AG04449 (cell line): ENCODE measurements around the gene LIMA1.
"Not testable (repeated sequence)": the region's sequence is repeated elsewhere in the genome, so short reads cannot be mapped to it uniquely, and the experiment has no call there.

Experiments used
- CTCF ChIA-PET: fragments of 350-600 bp; formaldehyde crosslinking; extraction: SDS; loops from one replicate; lab custom pipeline; 2021; ENCODE audit warnings: antibody characterized with exemption; lab: Yijun Ruan, JAX
- POLR2A ChIA-PET: fragments of 400-600, 350-600 bp; formaldehyde crosslinking; extraction: SDS; loops from one replicate; lab custom pipeline; 2020; ENCODE audit warnings: antibody characterized with exemption, inconsistent platforms; lab: Yijun Ruan, JAX
- DNase-seq: peaks from one replicate; pipeline ENCODE4 v3.0.0-alpha.2; 2010; ENCODE audit warnings: low read depth, low spot score
- H3K4me3 ChIP-seq: 2 replicates; pipeline ENCODE4 v1.5.1; 2011; ENCODE audit warnings: low read depth, mild to moderate bottlenecking, control low read depth, low read length
- CTCF ChIP-seq: IDR thresholded peaks from one replicate; pipeline ENCODE4 v1.5.1; 2011; ENCODE audit warnings: mild to moderate bottlenecking, moderate library complexity, low read length, control low read depth, inconsistent platforms; ENCODE audit not compliant: insufficient read depth; ENCODE audit errors: missing control alignments

Gene LIMA1

GRCh38 chr12:50151047-50151687 lies 132.2 kb downstream of the LIMA1 start:
- TF ChIP-seq CTCF: no peak
- ChIA-PET POLR2A (no interaction called here), CTCF (interaction anchor here (0.6 to 4.5 kb wide), 2 partner anchors 25 to 160 kb away, joined by 3 to 23 read pairs; no protein-coding TSS in a partner anchor)
- DNase-seq: no peak
- no peak overlapping the region for H3K4me3 ChIP-seq

GRCh38 chr12:50149311-50149710 lies 134.0 kb downstream of the LIMA1 start:
- DNase-seq: no peak
- TF ChIP-seq CTCF: no peak
- CTCF ChIA-PET: interaction anchor here (1.0 to 1.4 kb wide), 2 partner anchors 37 to 61 kb away, joined by 3 to 4 read pairs; partner anchors contain the start of gene COX14
- no peak overlapping the region for H3K4me3 ChIP-seq
- POLR2A ChIA-PET: interaction anchor here (0.8 kb wide), 1 partner anchor 134 kb away, joined by 3 read pairs; the partner anchor contains the start of gene LIMA1

- not testable (repeated sequence) for DNase-seq, H3K4me3 ChIP-seq
- CTCF ChIA-PET: interaction anchor here (0.8 to 1.0 kb wide), 2 partner anchors 9 to 167 kb away, joined by 3 to 4 read pairs; no protein-coding TSS in a partner anchor
- POLR2A ChIA-PET: interaction anchor here (1.0 kb wide), 1 partner anchor 19 kb away, joined by 3 read pairs; the partner anchor contains the start of gene CERS5
Observed at GRCh38 chr12:50148011-50148410, 135.3 kb downstream of the LIMA1 start.

DNA sequence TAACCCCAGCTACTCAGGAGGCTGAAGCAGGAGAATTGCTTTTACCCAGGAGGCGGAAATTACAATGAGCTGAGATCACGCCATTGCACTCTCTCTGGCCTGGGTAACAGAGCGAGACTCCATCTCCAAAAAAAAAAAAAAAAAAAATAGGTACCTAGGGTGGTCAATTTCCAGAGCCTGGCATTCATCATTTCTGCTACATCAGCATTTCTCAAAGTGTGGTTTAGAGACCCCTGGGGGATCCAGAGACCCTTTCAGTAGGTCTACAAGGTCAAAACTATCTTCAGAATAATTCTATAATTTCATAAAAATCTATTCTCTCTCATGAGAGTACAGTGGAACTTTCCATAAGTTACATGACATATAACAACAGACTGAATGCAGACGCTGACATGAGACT lies 136.0 kb downstream of the LIMA1 start:
- no peak for TF ChIP-seq CTCF
- H3K4me3 ChIP-seq: no peak overlapping the region
- ChIA-PET CTCF (interaction anchor here (1.0 to 2.6 kb wide), 3 partner anchors 9 to 36 kb away, joined by 4 to 19 read pairs (median 7); partner anchors contain the start of gene COX14), POLR2A (no interaction called here)
- DNase-seq: no peak

DNA sequence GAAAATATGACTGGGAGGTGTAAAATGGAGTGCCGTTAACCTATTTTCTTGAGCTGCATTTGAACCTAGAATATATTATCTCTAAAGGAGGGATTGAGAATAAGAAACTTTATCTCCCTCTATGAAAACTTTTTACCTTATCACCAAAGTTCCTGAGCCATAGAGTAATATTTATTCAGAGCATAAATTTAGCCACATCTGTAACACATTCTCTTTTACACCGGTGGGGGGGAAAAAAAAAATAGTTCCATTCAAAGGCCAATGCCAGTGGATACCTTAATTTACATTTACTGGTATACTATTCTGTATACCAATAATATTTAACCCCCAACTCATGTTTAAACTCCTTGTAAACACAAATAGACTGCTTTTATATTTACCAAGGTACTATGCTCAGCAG lies 137.9 kb downstream of the LIMA1 start:
- CTCF ChIA-PET: interaction anchor here (0.8 to 2.6 kb wide), 4 partner anchors 8 to 106 kb away, joined by 3 to 19 read pairs (median 7); partner anchors contain the start of gene COX14
- DNase-seq: no peak
- POLR2A ChIA-PET: interaction anchor here (1.4 kb wide), 1 partner anchor 8 kb away, joined by 3 read pairs; no protein-coding TSS in a partner anchor

GRCh38 chr12:50142993-50143392 lies 140.3 kb downstream of the LIMA1 start:
- ChIA-PET POLR2A (no interaction called here), CTCF (interaction anchor here (0.6 to 1.6 kb wide), 7 partner anchors 10 to 171 kb away, joined by 3 to 5 read pairs (median 3); partner anchors contain the start of genes CERS5 and COX14)
- TF ChIP-seq CTCF: no peak
- no peak for DNase-seq
- no peak overlapping the region for H3K4me3 ChIP-seq

More for the DNA sequence above, 137.9 kb downstream of the LIMA1 start:
- TF ChIP-seq CTCF: no peak
- no peak overlapping the region for H3K4me3 ChIP-seq
